GM19099 (cell line): Measurements from ENCODE around the gene HGD.

Experiments
- POLR2A ChIP-seq: IDR thresholded peaks from 3 replicates; pipeline ENCODE4 v1.6.1; 2011; ENCODE audit warnings: low read depth; ENCODE audit not compliant: insufficient read length; ENCODE audit errors: extremely low read depth

Gene HGD

GRCh38 chr3:120683671-120684301 lies 1.7 kb upstream of the HGD start:
- no peak for TF ChIP-seq POLR2A

GRCh38 chr3:120683213-120683612 lies 1.2 kb upstream of the HGD start:
- no peak for TF ChIP-seq POLR2A

- no peak for TF ChIP-seq POLR2A
These were observed 467 bp downstream of the HGD start for GRCh38 chr3:120681506-120682038.

- no peak for TF ChIP-seq POLR2A
These were observed 1.0 kb downstream of the HGD start for GRCh38 chr3:120681018-120681417.

- TF ChIP-seq POLR2A, result no peak
These were observed 1.7 kb downstream of the HGD start for GRCh38 chr3:120680193-120680894.

DNA sequence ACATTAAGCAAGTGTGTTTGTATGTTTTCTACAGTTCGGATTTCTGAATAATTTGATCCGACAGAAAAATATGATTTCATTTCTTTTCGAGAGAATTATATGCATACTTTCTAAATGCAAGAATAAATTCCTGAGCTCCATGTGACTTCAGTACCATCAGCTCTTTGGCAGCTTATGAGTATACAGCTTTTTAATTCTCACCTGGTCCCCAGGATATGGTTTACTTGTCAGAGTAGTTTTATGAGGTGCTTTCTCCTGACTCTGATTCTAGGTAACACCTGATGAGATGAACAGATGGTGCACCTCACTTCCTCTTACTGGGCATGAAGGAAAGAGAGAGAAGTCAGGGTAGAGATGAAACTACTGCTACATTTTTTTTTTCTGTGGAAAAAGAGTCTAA lies 3.1 kb downstream of the HGD start:
- no peak for TF ChIP-seq POLR2A

DNA sequence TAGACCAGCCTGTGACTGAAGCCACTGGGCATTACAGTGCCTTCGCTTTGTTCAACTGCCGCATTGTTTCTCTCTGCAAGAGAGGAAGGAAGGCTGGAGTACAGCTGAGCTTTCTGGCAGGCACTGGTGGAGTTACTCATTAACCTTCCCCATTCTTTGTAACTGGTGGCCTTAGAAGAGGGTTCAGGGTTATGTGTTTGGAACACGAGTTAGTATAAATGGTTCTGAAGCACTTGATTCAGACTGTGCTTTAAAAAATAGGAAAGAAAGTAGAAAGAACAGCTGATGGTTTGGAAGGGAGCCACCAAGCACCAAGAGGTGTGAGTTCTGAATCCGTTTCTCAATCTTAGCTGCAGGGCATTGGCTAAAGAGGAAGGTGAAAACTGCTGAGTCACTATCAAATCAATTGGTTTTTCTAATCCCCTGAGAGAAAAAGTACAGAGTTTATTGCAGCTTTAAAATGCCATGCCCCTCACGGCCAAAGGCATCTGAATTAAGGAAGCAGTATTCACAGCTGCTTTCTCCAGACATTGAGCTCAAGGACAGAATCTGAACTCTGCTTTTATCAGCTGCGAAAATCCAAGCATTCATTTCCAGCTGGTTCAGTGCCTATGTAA lies 3.6 kb downstream of the HGD start:
- TF ChIP-seq POLR2A, result no peak

GRCh38 chr3:120673116-120673515 lies 8.9 kb downstream of the HGD start:
- TF ChIP-seq POLR2A, result no peak

DNA sequence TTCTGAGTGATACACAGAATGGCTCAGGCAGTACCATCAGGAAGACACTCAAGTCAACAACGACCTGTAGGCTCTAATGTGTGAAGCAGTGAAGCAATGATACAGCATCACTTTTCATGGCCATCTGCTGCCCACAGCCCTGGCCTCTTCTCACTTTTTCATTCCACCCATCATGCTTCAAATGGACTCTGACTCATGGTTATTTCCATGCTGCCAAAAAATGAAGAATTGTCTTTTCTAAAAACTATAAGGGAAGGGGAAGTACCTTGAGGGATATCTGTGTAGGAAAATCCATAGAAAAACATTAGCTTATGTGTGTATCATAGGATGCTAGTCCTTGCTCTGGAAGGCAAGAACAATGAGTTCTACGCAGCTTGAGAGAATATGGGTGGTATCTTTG lies 11.5 kb downstream of the HGD start:
- TF ChIP-seq POLR2A, result no peak

DNA sequence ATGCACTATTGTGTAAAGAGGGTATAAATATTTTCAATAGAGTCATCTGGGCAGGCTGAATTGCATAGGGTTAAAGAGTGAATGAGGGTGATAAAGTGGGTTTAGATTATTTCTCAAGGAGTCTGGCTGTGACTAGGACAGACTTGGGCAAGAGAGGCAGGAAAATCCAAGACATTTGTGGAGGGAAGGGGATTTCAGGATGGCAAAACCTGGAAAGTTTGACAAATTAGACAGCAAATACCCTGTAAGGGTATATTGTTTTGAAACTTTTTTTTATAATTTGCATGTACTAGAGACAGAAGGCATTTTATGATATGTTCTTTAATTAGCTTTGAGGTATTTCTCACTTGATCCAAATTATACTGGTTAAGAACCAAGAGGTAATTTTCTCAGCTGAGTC lies 17.1 kb downstream of the HGD start:
- TF ChIP-seq POLR2A, result no peak

DNA sequence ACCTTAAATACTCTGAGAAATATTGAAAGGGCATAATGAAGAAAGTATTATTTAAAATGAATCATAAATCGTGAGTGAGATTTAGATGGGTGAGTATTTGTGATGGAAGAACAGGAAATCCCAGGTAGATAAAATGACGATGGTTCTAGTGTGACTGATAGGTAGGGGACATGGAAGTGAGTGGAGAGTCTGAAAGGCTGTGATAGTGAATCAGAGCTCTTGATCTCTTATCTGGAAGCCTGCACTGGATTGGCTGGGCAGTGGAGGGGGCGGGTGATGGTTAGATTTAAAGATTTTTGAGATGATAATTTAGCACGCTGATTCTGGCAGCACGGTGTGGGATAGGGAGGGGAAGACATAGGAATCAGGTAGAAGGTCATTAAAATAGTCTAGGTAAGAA lies 20.1 kb downstream of the HGD start:
- TF ChIP-seq POLR2A, result no peak

DNA sequence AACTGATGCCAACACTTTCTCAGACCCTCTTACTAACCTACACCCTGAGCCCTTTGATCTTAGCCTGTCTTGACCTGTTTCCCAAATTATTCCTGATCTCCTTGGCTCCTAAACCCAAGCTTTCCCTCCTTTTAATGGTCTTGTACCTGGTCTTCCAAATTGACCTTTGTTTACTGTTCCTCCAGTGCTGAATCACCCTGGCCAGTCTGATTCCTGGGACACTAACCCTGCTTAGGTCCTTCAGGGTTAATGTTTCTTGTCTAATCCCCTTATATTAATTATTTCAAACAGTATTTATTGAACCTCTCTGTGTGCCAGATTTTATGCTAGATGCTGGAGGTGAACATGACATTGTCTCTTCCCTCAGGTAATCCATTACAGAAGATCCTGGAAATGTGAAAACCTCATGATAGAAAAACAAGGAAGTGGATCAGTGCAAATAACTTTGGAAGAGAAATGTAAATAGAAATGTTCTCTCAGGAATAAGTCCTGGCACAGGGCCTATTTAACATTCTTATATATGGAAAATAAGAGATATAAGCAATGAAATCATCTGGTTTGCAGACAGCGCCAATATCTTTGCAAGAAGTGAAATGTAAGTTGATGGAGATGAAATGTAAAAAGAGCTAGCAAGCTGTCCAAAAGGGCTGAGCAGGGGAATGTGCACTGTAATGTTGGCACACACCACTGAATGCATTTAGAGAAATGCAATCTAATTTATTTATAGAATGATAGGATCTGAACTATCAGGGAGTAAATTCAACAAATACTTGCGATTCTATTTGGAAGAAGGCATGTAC lies 20.7 kb downstream of the HGD start:
- TF ChIP-seq POLR2A, result no peak

DNA sequence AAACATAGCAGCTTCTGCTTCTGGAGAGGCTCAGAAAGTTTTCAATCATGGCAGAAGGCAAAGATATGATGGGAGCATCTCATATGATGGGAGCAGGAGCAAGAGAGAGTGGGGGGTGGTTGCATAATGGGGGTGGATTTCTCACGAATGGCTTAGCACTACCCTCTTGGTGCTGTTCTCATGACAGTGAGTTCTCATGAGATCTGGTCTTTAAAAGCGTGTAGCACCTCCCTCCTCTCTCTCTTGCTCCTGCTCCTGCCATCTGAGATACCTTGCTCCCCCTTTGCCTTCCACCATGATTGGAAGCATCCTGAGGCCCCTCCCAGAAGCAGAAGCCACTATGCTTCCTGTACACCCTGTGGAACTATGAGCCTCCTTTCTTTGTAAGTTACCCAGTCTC lies 22.2 kb downstream of the HGD start:
- no peak for TF ChIP-seq POLR2A

DNA sequence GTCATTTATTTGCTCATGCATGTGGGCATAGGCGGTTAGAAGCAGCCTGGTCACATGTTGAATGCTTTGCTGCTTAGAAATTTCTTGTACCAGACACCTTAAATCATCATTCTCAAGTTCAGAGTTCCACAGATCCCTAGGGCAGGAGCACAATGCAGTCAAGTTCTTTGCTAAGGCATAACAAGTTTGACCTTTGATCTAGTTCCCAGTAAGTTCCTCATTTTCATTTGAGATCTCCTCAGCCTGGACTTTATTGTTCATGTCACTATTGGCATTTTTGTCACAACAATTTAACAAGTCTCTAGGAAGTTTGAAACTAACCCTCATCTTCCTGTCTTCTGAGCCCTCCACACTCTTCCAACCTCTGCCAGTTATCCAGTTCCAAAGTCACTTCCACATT lies 22.8 kb downstream of the HGD start:
- no peak for TF ChIP-seq POLR2A

DNA sequence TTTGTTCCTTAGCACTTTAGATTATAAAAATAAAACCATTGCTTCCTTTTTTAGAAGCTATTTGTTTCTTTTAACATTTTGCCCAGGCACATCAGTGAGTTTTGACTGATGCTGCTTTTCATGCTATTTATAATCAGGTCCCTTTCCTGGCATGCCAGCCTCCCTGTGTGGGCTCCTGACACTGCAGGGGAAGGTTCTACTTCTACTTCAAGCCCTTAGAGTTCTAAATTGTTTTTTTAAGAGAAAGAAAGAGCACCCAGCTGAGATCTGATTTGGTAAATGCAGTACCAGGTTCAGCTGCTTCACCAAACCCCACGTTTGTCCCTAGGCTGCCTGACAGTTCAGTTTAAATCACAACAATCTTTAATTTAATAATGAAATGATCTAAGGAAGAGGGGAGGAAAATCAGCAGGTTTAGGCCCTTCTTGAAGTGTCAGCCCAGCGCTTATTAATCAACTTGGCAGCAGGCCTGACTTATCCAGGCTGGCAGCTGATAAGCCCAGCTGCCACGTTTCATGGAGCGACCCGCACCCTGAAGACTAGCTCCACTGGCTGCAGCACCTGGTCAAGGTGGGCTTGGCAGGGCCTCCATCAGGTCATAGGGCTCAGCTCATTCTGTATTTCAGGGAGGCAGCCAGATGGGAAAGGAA lies 29.0 kb downstream of the HGD start:
- TF ChIP-seq POLR2A, result no peak
